K562 (cell line): Measurements from ENCODE around the gene RPTOR. TPM values are rescaled to one million over a fixed set of nuclear protein-coding genes. Genes with fewer than 3 reads are reported as not detected.

Experiments used
- ATAC-seq: fragments of 200-7000 bp; cut with Tn5 transposase; 3 replicates; pipeline ENCODE4 v1.9.1; 2020; ENCODE audit warnings: moderate library complexity
- BruUV-seq: library from RNA; stranded (reverse); fragments of 400-500 nt; replicated peaks from 2 replicates; lab custom pipeline; 2021; lab: Mats Ljungman, UMichigan
- CTCF ChIA-PET: fragments of 300-600 bp; formaldehyde crosslinking; extraction: SDS; loops from one replicate; lab custom pipeline; 2021; ENCODE audit warnings: low intra/inter-chr PET ratio; lab: Yijun Ruan, JAX
- POLR2A ChIA-PET: fragments of 300-600, 350-650 bp; sonication (Branson Sonifier 250); formaldehyde crosslinking; extraction: SDS; loops from one replicate; lab custom pipeline; 2021; ENCODE audit warnings: antibody characterized with exemption, inconsistent platforms; lab: Yijun Ruan, JAX
- DNase-seq, 4 experiments: peaks; one replicate each; pipeline versions ENCODE4 v3.0.0 to v3.0.0-alpha.2; 2011 to 2018; ENCODE audit warnings: low spot score in 3 of 4, mixed read lengths in 3 of 4; ENCODE audit errors: extremely low read depth in 1 of 4
- FAIRE-seq: peaks from 2 replicates; lab custom pipeline; 2011; peaks lifted over from hg19 to GRCh38; lab: Jason Lieb, UNC
- H2AFZ ChIP-seq: 2 replicates; pipeline ENCODE4 v1.6.0; 2011; ENCODE audit warnings: low read depth, low read length, control low read depth, inconsistent platforms
- H3K27ac ChIP-seq: fragments of 200-600 bp; 3 replicates; pipeline ENCODE4 v1.8.0; 2011; ENCODE audit warnings: low read depth, mild to moderate bottlenecking, control low read depth, inconsistent platforms, low read length, moderate library complexity, mixed read lengths; ENCODE audit errors: extremely low read depth
- H3K27me3 ChIP-seq, 2 experiments: fragments of 300-600 bp in 1 of 2; 2 replicates in 1 of 2; 3 replicates in 1 of 2; pipeline versions ENCODE4 v1.6.0 to v1.8.0; 2011; ENCODE audit warnings: inconsistent platforms in 2 of 2, low read length in 2 of 2, mild to moderate bottlenecking in 1 of 2, mixed read lengths in 1 of 2, moderate library complexity in 1 of 2; ENCODE audit not compliant: control insufficient read depth in 2 of 2, insufficient read depth in 2 of 2
- H3K36me3 ChIP-seq: fragments of 300-600 bp; 3 replicates; pipeline ENCODE4 v1.8.0; 2011; ENCODE audit warnings: mild to moderate bottlenecking, low read length, inconsistent platforms; ENCODE audit not compliant: control insufficient read depth, insufficient read depth
- H3K4me1 ChIP-seq, 2 experiments: fragments of 200-600 bp in 1 of 2; replicated peaks in 1 of 2; 2 replicates in 1 of 2; 3 replicates in 1 of 2; pipeline versions ENCODE4 v1.5.1 to v1.8.0; 2011; ENCODE audit warnings: inconsistent platforms in 2 of 2, low read length in 2 of 2, mild to moderate bottlenecking in 1 of 2, mixed read lengths in 1 of 2, moderate library complexity in 1 of 2; ENCODE audit not compliant: control insufficient read depth in 2 of 2, insufficient read depth in 2 of 2
- H3K4me2 ChIP-seq: 2 replicates; pipeline ENCODE4 v1.6.1; 2011; ENCODE audit warnings: low read length, control low read depth, inconsistent platforms, mixed read lengths; ENCODE audit not compliant: insufficient read depth
- H3K4me3 ChIP-seq: fragments of 200-600 bp; sonication (generic), shearing (Covaris generic); 2 replicates; pipeline ENCODE4 v1.5.1; 2016; ENCODE audit warnings: control low read depth, inconsistent platforms
- H3K79me2 ChIP-seq: fragments of 200-600 bp; 3 replicates; pipeline ENCODE4 v1.8.0; 2011; ENCODE audit warnings: low read length, inconsistent platforms; ENCODE audit not compliant: control insufficient read depth, insufficient read depth
- H3K9ac ChIP-seq, 2 experiments: 2 replicates each; pipeline versions ENCODE4 v1.6.0 to v1.6.1; 2011; ENCODE audit warnings: low read depth in 2 of 2, low read length in 2 of 2, control low read depth in 1 of 2, inconsistent platforms in 1 of 2, mild to moderate bottlenecking in 1 of 2, mixed read lengths in 1 of 2; ENCODE audit not compliant: insufficient read depth in 1 of 2
- H3K9me1 ChIP-seq: one replicate; pipeline ENCODE4 v1.6.0; 2011; ENCODE audit warnings: inconsistent platforms, mild to moderate bottlenecking, low read length, moderate library complexity; ENCODE audit not compliant: control insufficient read depth, insufficient read depth
- H3K9me3 ChIP-seq: replicated peaks from 2 replicates; pipeline ENCODE4 v1.5.1; 2011; ENCODE audit warnings: low read depth, low read length, inconsistent platforms; ENCODE audit not compliant: control insufficient read depth, insufficient read depth
- H4K20me1 ChIP-seq: replicated peaks from 2 replicates; pipeline ENCODE4 v1.6.1; 2011; ENCODE audit warnings: low read length, inconsistent platforms, mixed read lengths; ENCODE audit not compliant: control insufficient read depth, insufficient read depth
- CREB5 ChIP-seq: fragments of 250-450 bp; sonication (Bioruptor Pico); IDR thresholded peaks from 2 replicates; pipeline ENCODE4 v1.5.0; 2020; ENCODE audit warnings: mild to moderate bottlenecking
- POLR2G ChIP-seq: fragments of 200-400 bp; formaldehyde crosslinking; IDR thresholded peaks from 2 replicates; pipeline ENCODE4 v1.6.1; 2017; ENCODE audit warnings: low read depth, mild to moderate bottlenecking, antibody characterized with exemption, low read length, moderate library complexity
- ZNF408 ChIP-seq: fragments of 250-450 bp; sonication (Bioruptor Pico); IDR thresholded peaks from 2 replicates; pipeline ENCODE4 v1.4.0; 2020; ENCODE audit warnings: low read depth, mild to moderate bottlenecking, moderate library complexity
- WGBS: fragments of 100-300 bp; shearing (Covaris generic); methylation state at CpG from one replicate; pipeline ENCODE4 v1.1.6; 2016; ENCODE audit warnings: low coverage, mixed read lengths; ENCODE audit not compliant: insufficient coverage; ENCODE audit errors: missing lambda C conversion rate; 5-methylcytosine and 5-hydroxymethylcytosine counted together
- in situ Hi-C: fragments of 300-500 bp; cut with MboI; formaldehyde crosslinking; loops from 4 replicates; pipeline ENCODE4 v1.15.0; 2018; ENCODE audit warnings: inconsistent platforms, mixed read lengths
- intact Hi-C: fragments of 100-400 bp; cut with micrococcal nuclease; formaldehyde crosslinking; loops from 2 replicates; pipeline ENCODE4 v1.14.2; 2022
- polyA plus RNA-seq, 8 experiments: library from polyadenylated mRNA; depleted of rRNA in 4 of 8; stranded (reverse) in 5 of 8; unstranded in 3 of 8; fragments of >200 nt; fragmentation: Nextera tagmentation in 2 of 8; fragmentation: Illumina TruSeq in 1 of 8; extraction: Ambion mirVana in 2 of 8; extraction: Trizol in 1 of 8; gene quantifications; 2 replicates each; pipeline versions ENCODE4 v1.2.1 to v1.2.3, GENCODE V29; 2011 to 2014; ENCODE audit warnings: inconsistent platforms in 1 of 8, missing spikeins in 1 of 8
- total RNA-seq, 7 experiments: library from RNA; depleted of rRNA in 6 of 7; stranded (reverse); fragments of >200 nt in 6 of 7; fragmentation: Illumina TruSeq in 2 of 7; extraction: Trizol in 2 of 7; gene quantifications; 2 replicates each; pipeline versions ENCODE4 v1.2.1 to v1.2.3, GENCODE V29; 2011 to 2021; ENCODE audit warnings: low replicate concordance in 1 of 7
- TF ChIP-seq, protein P1 (sequence below): fragments of 250-450 bp; sonication (Bioruptor Pico); IDR thresholded peaks from 2 replicates; pipeline ENCODE4 v1.8.0; 2022; ENCODE audit warnings: inconsistent platforms

The RPTOR gene
- total and polyA plus RNA-seq, 9 of the 15 experiments (the other 6 are each of a cell fraction or from before 2014, with no cell fraction given), result 0.24 to 54.1 (median 10.2) TPM

GRCh38 chr17:80510132-80510531 lies 34.5 kb upstream of the RPTOR start:
- H3K27me3 ChIP-seq, result peaks cover 41 to 90% of the 10 kb centered on the region in 2 experiments
- H3K4me2 ChIP-seq, result no peak overlapping the region
- intact Hi-C loops, result no loop called here
- no peak overlapping the region for H3K4me3 ChIP-seq
- H3K9me3 ChIP-seq, result no peaks in the 10 kb centered on the region
- no peak overlapping the region for H3K9ac ChIP-seq
- no peak overlapping the region for H3K27ac ChIP-seq
- H4K20me1 ChIP-seq, result peaks cover 8% of the 10 kb centered on the region
- 3% methylated on average over 14 of the region's 14 CpGs for WGBS
- no peak for ATAC-seq
- no peak for DNase-seq
- no TSS peak for BruUV-seq
- no peaks in the 10 kb centered on the region for H3K9me1 ChIP-seq
- H2AFZ ChIP-seq, result no peak overlapping the region
- TF ChIP-seq ZNF408 (CRISPR knock-in tag) (no peak), CREB5 (CRISPR knock-in tag) (no peak), POLR2G (no peak)
- TF ChIP-seq, all 486 proteins: peak for 0
- H3K36me3 ChIP-seq, result no peaks in the 10 kb centered on the region
- ChIA-PET CTCF (no interaction called here), POLR2A (interaction anchor here (1.1 kb wide), 1 partner anchor 35 kb away, joined by 3 read pairs; the partner anchor contains the start of gene RPTOR)
- peaks cover 0 to 12% of the 10 kb centered on the region in 2 experiments; a peak in 1 of 5 replicates for H3K4me1 ChIP-seq
- in situ Hi-C loops, result no loop called here
- no peaks in the 10 kb centered on the region for H3K79me2 ChIP-seq
- no peak for FAIRE-seq

DNA sequence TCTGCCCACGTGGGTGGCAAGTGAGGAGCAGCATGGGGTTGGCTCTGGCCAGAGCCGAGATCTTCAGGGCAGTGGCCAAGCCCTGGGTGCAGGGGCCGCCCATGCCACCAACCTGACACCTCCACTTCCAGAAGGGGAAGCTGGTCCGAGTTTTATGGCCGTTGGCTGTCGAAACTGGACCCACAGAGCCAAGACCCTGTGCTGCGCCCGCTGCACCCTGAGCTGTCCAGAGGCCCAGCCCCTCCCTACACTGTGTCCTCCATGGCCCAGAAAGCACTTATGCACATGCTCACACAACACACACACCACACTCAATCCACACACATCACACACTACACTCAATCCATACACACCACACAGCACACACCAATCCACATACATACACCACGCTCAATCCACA lies 33.9 kb upstream of the RPTOR start:
- Histone ChIP-seq H3K9me3 (no peaks in the 10 kb centered on the region), H3K36me3 (no peaks in the 10 kb centered on the region), H3K27me3 (peaks cover 41 to 90% of the 10 kb centered on the region in 2 experiments), H2AFZ (no peak overlapping the region), H3K4me1 (peaks cover 0 to 12% of the 10 kb centered on the region in 2 experiments; a peak in 1 of 5 replicates), H3K79me2 (no peaks in the 10 kb centered on the region), H3K27ac (no peak overlapping the region), H3K4me3 (no peak overlapping the region), H3K9me1 (no peaks in the 10 kb centered on the region), H3K4me2 (no peak overlapping the region), H4K20me1 (peaks cover 8% of the 10 kb centered on the region), H3K9ac (0 out of 4 replicates have a peak overlapping the region, but pooled peaks of 1 of the 2 experiments have one; percentile 35)
- CTCF ChIA-PET, result no interaction called here
- intact Hi-C loops, result no loop called here
- ATAC-seq (no peak), DNase-seq (no peak), FAIRE-seq (no peak)
- 10% methylated on average over 9 of the region's 9 CpGs for WGBS
- in situ Hi-C loops, result no loop called here
- BruUV-seq, result no TSS peak
- TF ChIP-seq, protein P1, sequence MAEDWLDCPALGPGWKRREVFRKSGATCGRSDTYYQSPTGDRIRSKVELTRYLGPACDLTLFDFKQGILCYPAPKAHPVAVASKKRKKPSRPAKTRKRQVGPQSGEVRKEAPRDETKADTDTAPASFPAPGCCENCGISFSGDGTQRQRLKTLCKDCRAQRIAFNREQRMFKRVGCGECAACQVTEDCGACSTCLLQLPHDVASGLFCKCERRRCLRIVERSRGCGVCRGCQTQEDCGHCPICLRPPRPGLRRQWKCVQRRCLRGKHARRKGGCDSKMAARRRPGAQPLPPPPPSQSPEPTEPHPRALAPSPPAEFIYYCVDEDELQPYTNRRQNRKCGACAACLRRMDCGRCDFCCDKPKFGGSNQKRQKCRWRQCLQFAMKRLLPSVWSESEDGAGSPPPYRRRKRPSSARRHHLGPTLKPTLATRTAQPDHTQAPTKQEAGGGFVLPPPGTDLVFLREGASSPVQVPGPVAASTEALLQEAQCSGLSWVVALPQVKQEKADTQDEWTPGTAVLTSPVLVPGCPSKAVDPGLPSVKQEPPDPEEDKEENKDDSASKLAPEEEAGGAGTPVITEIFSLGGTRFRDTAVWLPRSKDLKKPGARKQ (CRISPR knock-in tag), result no peak
- POLR2A ChIA-PET, result no interaction called here
